ENCODE data around the gene ABL1.

The ABL1 gene

GRCh38 chr9:130852801-130853200 is 17.7 kb downstream of the ABL1 start:
- TF ChIP-seq GATA1 (IDR thresholded peaks at IDR 0.05; ENCODE audit: low read depth, low read length) (no peak), POLR2A (IDR thresholded peaks at IDR 0.05; ENCODE audit: low read length) (no peak)
- no peak for DNase-seq

GRCh38 chr9:130854092-130854491 is 19.0 kb downstream of the ABL1 start:
- DNase-seq, result no peak
- TF ChIP-seq GATA1 (IDR thresholded peaks at IDR 0.05; ENCODE audit: low read depth, low read length), result no peak
- no peak for TF ChIP-seq POLR2A (IDR thresholded peaks at IDR 0.05; ENCODE audit: low read length)

- no peak for TF ChIP-seq GATA1 (IDR thresholded peaks at IDR 0.05; ENCODE audit: low read depth, low read length)
- no peak for TF ChIP-seq POLR2A (IDR thresholded peaks at IDR 0.05; ENCODE audit: low read length)
- no peak for DNase-seq
These were observed 19.8 kb downstream of the ABL1 start for GRCh38 chr9:130854835-130855234.

- DNase-seq, result no peak
- no peak for TF ChIP-seq GATA1 (IDR thresholded peaks at IDR 0.05; ENCODE audit: low read depth, low read length)
- no peak for TF ChIP-seq POLR2A (IDR thresholded peaks at IDR 0.05; ENCODE audit: low read length)
These were observed 21.4 kb downstream of the ABL1 start for GRCh38 chr9:130856474-130856873.

GRCh38 chr9:130857864-130858738 is 23.0 kb downstream of the ABL1 start:
- no peak for DNase-seq
- TF ChIP-seq POLR2A (IDR thresholded peaks at IDR 0.05; ENCODE audit: low read length), result no peak
- no peak for TF ChIP-seq GATA1 (IDR thresholded peaks at IDR 0.05; ENCODE audit: low read depth, low read length)

GRCh38 chr9:130858739-130859705 is 24.0 kb downstream of the ABL1 start:
- DNase-seq, result no peak
- no peak for TF ChIP-seq POLR2A (IDR thresholded peaks at IDR 0.05; ENCODE audit: low read length)
- no peak for TF ChIP-seq GATA1 (IDR thresholded peaks at IDR 0.05; ENCODE audit: low read depth, low read length)

- no peak for DNase-seq
These were observed 25.6 kb downstream of the ABL1 start for GRCh38 chr9:130860458-130861316.

GRCh38 chr9:130861372-130862180 is 26.5 kb downstream of the ABL1 start:
- no peak for TF ChIP-seq GATA1 (IDR thresholded peaks at IDR 0.05; ENCODE audit: low read depth, low read length)
- no peak for DNase-seq

More at GRCh38 chr9:130860458-130861316, 25.6 kb downstream of the ABL1 start:
- TF ChIP-seq POLR2A (IDR thresholded peaks at IDR 0.05; ENCODE audit: low read length) (no peak), GATA1 (IDR thresholded peaks at IDR 0.05; ENCODE audit: low read depth, low read length) (no peak)

- DNase-seq, result no peak
- no peak for TF ChIP-seq GATA1 (IDR thresholded peaks at IDR 0.05; ENCODE audit: low read depth, low read length)
- TF ChIP-seq POLR2A (IDR thresholded peaks at IDR 0.05; ENCODE audit: low read length), result no peak
These were observed 27.2 kb downstream of the ABL1 start for GRCh38 chr9:130862217-130862616.

- TF ChIP-seq POLR2A (IDR thresholded peaks at IDR 0.05; ENCODE audit: low read length) (no peak), GATA1 (IDR thresholded peaks at IDR 0.05; ENCODE audit: low read depth, low read length) (no peak)
These were observed 27.7 kb downstream of the ABL1 start for GRCh38 chr9:130862747-130863146.

GRCh38 chr9:130864541-130864940 is 29.5 kb downstream of the ABL1 start:
- TF ChIP-seq GATA1 (IDR thresholded peaks at IDR 0.05; ENCODE audit: low read depth, low read length), result no peak
- TF ChIP-seq POLR2A (IDR thresholded peaks at IDR 0.05; ENCODE audit: low read length), result no peak
- DNase-seq, result no peak

More at GRCh38 chr9:130862747-130863146, 27.7 kb downstream of the ABL1 start:
- no peak for DNase-seq

- no peak for DNase-seq
- TF ChIP-seq POLR2A (IDR thresholded peaks at IDR 0.05; ENCODE audit: low read length) (no peak), GATA1 (IDR thresholded peaks at IDR 0.05; ENCODE audit: low read depth, low read length) (no peak)
These were observed 30.9 kb downstream of the ABL1 start for GRCh38 chr9:130865921-130866320.

Measured in erythroblast (primary cell).